Omental fat pad (tissue), 4 donors: ENCODE results near the gene LIME1. TPM values are rescaled to one million over a fixed set of nuclear protein-coding genes. Genes with fewer than 3 reads are reported as not detected.

Source experiments
- ATAC-seq: fragments of 150-250 bp; one replicate; pipeline ENCODE4 v1.9.1; 2016; ENCODE audit warnings: mild to moderate bottlenecking, moderate library complexity; ENCODE audit not compliant: low FRiP score
- DNase-seq: peaks from one replicate; pipeline ENCODE4 v3.0.0-alpha.2; 2019; ENCODE audit warnings: low spot score
- total RNA-seq, 4 donors: library from RNA; depleted of rRNA; stranded (reverse); fragments of >200 nt; gene quantifications; one replicate each; pipeline ENCODE4 v1.1.0, GENCODE V29; 2016
- TF ChIP-seq, protein P1 (sequence below), 3 donors: fragments of 450-650 bp; IDR thresholded peaks; one replicate each; pipeline ENCODE4 v1.5.1; 2016 to 2017; ENCODE audit warnings: antibody characterized with exemption in 3 of 3, mild to moderate bottlenecking in 3 of 3, moderate library complexity in 2 of 3

Gene LIME1
- total RNA-seq, 4 donors from 2014 or later, result 7.4 to 21.1 (median 14.0) TPM

DNA sequence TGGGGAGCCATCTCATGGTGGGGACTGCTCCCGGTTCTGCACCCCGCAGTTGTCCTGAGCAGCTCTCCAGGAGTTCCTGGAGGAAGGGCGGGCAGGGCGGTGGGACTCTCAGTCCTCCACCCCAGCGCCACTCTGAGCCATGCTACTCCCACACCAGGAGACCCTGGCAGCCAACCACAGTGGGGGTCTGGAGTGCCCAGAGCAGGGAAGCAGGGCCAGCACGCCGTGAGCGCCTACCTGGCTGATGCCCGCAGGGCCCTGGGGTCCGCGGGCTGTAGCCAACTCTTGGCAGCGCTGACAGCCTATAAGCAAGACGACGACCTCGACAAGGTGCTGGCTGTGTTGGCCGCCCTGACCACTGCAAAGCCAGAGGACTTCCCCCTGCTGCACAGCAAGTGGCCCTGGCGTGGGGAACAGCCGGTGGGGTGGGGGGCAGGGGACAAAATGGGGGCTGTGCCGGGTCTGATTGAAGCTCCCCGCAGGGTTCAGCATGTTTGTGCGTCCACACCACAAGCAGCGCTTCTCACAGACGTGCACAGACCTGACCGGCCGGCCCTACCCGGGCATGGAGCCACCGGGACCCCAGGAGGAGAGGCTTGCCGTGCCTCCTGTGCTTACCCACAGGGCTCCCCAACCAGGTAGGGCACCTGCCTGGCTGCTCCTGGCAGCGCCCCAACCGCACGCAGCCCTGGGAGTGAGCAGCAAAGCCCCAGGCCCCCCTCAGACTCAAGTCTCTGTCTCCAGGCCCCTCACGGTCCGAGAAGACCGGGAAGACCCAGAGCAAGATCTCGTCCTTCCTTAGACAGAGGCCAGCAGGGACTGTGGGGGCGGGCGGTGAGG is 41.7 kb upstream of the LIME1 start:
- TF ChIP-seq, protein P1, sequence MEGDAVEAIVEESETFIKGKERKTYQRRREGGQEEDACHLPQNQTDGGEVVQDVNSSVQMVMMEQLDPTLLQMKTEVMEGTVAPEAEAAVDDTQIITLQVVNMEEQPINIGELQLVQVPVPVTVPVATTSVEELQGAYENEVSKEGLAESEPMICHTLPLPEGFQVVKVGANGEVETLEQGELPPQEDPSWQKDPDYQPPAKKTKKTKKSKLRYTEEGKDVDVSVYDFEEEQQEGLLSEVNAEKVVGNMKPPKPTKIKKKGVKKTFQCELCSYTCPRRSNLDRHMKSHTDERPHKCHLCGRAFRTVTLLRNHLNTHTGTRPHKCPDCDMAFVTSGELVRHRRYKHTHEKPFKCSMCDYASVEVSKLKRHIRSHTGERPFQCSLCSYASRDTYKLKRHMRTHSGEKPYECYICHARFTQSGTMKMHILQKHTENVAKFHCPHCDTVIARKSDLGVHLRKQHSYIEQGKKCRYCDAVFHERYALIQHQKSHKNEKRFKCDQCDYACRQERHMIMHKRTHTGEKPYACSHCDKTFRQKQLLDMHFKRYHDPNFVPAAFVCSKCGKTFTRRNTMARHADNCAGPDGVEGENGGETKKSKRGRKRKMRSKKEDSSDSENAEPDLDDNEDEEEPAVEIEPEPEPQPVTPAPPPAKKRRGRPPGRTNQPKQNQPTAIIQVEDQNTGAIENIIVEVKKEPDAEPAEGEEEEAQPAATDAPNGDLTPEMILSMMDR (IDR thresholded peaks at IDR 0.05), result no peak
- DNase-seq, result no peak
- ATAC-seq, result no peak

DNA sequence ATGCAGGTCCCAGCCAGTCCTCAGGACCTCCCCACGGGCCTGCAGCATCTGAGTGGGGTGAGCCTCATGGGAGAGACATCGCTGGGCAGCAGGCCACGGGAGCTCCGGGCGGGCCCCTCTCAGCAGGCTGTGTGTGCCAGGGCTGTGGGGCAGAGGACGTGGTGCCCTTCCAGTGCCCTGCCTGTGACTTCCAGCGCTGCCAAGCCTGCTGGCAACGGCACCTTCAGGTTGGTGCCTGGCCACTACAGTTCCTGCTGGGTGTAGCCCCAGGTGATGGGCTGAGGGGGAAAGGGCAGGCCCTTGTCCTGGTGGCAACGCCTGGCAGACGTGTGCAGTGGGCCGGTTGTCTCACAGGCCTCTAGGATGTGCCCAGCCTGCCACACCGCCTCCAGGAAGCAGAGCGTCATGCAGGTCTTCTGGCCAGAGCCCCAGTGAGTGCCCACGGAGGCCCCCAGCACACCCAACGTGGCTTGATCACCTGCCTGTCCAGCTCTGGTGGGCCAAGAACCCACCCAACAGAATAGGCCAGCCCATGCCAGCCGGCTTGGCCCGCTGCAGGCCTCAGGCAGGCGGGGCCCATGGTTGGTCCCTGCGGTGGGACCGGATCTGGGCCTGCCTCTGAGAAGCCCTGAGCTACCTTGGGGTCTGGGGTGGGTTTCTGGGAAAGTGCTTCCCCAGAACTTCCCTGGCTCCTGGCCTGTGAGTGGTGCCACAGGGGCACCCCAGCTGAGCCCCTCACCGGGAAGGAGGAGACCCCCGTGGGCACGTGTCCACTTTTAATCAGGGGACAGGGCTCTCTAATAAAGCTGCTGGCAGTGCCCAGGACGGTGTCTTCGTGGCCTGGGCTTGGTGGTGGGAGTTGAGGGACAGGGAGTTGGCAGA is 40.8 kb upstream of the LIME1 start:
- ATAC-seq (no peak), DNase-seq (no peak)
- TF ChIP-seq, protein P1 (IDR thresholded peaks at IDR 0.05), result no peak

DNA sequence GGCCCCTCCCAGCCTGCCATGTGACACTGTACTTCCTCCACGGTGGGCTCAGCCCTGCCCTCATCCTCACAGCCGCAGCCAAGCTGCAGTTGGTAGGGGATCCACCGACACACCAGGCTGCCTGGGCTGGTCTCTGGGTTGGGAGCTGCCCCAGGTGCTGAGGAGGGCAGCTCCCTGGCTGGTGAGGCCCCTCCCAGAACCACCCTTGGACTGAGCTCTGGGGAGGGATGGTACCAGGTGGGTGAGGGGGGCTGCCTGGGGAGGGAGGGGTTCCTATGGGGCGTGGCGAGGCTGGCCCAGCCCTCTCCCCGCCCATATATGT is 40.2 kb upstream of the LIME1 start:
- DNase-seq, result no peak
- peak; percentile 30 for ATAC-seq
- TF ChIP-seq, protein P1 (IDR thresholded peaks at IDR 0.05), result no peak

DNA sequence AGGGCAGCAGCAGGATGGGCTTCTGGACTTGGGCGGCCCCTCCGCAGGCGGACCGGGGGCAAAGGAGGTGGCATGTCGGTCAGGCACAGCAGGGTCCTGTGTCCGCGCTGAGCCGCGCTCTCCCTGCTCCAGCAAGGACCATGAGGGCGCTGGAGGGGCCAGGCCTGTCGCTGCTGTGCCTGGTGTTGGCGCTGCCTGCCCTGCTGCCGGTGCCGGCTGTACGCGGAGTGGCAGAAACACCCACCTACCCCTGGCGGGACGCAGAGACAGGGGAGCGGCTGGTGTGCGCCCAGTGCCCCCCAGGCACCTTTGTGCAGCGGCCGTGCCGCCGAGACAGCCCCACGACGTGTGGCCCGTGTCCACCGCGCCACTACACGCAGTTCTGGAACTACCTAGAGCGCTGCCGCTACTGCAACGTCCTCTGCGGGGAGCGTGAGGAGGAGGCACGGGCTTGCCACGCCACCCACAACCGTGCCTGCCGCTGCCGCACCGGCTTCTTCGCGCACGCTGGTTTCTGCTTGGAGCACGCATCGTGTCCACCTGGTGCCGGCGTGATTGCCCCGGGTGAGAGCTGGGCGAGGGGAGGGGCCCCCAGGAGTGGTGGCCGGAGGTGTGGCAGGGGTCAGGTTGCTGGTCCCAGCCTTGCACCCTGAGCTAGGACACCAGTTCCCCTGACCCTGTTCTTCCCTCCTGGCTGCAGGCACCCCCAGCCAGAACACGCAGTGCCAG is 39.7 kb upstream of the LIME1 start, which contains the start of gene TNFRSF6B:
Gene TNFRSF6B, plus strand, starts transcription at position 25 of the 729 bp plus-strand sequence. Its CDS starts 116 bp downstream, at position 141.
- no peak for DNase-seq
- TF ChIP-seq, protein P1 (IDR thresholded peaks at IDR 0.05), result no peak
- peak; percentile 1 for ATAC-seq

DNA sequence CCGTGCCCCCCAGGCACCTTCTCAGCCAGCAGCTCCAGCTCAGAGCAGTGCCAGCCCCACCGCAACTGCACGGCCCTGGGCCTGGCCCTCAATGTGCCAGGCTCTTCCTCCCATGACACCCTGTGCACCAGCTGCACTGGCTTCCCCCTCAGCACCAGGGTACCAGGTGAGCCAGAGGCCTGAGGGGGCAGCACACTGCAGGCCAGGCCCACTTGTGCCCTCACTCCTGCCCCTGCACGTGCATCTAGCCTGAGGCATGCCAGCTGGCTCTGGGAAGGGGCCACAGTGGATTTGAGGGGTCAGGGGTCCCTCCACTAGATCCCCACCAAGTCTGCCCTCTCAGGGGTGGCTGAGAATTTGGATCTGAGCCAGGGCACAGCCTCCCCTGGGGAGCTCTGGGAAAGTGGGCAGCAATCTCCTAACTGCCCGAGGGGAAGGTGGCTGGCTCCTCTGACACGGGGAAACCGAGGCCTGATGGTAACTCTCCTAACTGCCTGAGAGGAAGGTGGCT is 39.1 kb upstream of the LIME1 start:
- DNase-seq, result no peak
- ATAC-seq, result no peak
- TF ChIP-seq, protein P1 (IDR thresholded peaks at IDR 0.05), result no peak

DNA sequence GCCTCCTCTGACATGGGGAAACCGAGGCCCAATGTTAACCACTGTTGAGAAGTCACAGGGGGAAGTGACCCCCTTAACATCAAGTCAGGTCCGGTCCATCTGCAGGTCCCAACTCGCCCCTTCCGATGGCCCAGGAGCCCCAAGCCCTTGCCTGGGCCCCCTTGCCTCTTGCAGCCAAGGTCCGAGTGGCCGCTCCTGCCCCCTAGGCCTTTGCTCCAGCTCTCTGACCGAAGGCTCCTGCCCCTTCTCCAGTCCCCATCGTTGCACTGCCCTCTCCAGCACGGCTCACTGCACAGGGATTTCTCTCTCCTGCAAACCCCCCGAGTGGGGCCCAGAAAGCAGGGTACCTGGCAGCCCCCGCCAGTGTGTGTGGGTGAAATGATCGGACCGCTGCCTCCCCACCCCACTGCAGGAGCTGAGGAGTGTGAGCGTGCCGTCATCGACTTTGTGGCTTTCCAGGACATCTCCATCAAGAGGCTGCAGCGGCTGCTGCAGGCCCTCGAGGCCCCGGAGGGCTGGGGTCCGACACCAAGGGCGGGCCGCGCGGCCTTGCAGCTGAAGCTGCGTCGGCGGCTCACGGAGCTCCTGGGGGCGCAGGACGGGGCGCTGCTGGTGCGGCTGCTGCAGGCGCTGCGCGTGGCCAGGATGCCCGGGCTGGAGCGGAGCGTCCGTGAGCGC is 38.5 kb upstream of the LIME1 start:
- no peak for ATAC-seq
- no peak for DNase-seq
- TF ChIP-seq, protein P1 (IDR thresholded peaks at IDR 0.05), result no peak
